GM23248 (cell line): ENCODE results near the gene ARL16. TPM values are rescaled to one million over a fixed set of nuclear protein-coding genes. Genes with fewer than 3 reads are reported as not detected.

ENCODE experiments used
- DNase-seq: peaks from one replicate; pipeline ENCODE4 v3.0.0-alpha.2; 2015
- H2AFZ ChIP-seq: fragments of 200-600 bp; sonication (generic); 2 replicates; pipeline ENCODE4 v1.6.1; 2016; ENCODE audit warnings: antibody characterized with exemption
- H3F3A ChIP-seq: fragments of 200-600 bp; sonication (generic); 2 replicates; pipeline ENCODE4 v1.6.1; 2016; ENCODE audit warnings: mild to moderate bottlenecking, antibody characterized with exemption, mixed run types; ENCODE audit not compliant: insufficient read depth
- H3K27ac ChIP-seq: fragments of 200-600 bp; sonication (generic); 2 replicates; pipeline ENCODE4 v1.5.1; 2016; ENCODE audit warnings: mild to moderate bottlenecking
- H3K27me3 ChIP-seq: fragments of 200-600 bp; sonication (generic); replicated peaks from 2 replicates; pipeline ENCODE4 v1.6.1; 2016; ENCODE audit warnings: mild to moderate bottlenecking; ENCODE audit not compliant: insufficient read depth
- H3K36me3 ChIP-seq: fragments of 200-600 bp; sonication (generic); 2 replicates; pipeline ENCODE4 v1.6.1; 2016; ENCODE audit warnings: low read depth, mild to moderate bottlenecking
- H3K4me1 ChIP-seq: fragments of 200-600 bp; sonication (generic); 2 replicates; pipeline ENCODE4 v1.6.1; 2016; ENCODE audit warnings: mild to moderate bottlenecking; ENCODE audit not compliant: insufficient read depth
- H3K4me2 ChIP-seq: fragments of 200-600 bp; sonication (generic); one replicate; pipeline ENCODE4 v1.6.1; 2016; ENCODE audit warnings: mild to moderate bottlenecking; ENCODE audit not compliant: unreplicated experiment
- H3K4me3 ChIP-seq: fragments of 200-600 bp; sonication (generic); 2 replicates; pipeline ENCODE4 v1.5.1; 2016; ENCODE audit warnings: mild to moderate bottlenecking
- H3K79me2 ChIP-seq: fragments of 200-600 bp; sonication (generic); 2 replicates; pipeline ENCODE4 v1.6.1; 2016; ENCODE audit warnings: mild to moderate bottlenecking; ENCODE audit not compliant: insufficient read depth
- H3K9ac ChIP-seq: fragments of 200-600 bp; sonication (generic); 2 replicates; pipeline ENCODE4 v1.6.1; 2016; ENCODE audit warnings: mild to moderate bottlenecking
- H3K9me2 ChIP-seq: fragments of 200-600 bp; sonication (generic); 2 replicates; pipeline ENCODE4 v1.6.1; 2016; ENCODE audit warnings: mixed run types, mild to moderate bottlenecking, moderate library complexity; ENCODE audit not compliant: insufficient read depth
- H3K9me3 ChIP-seq: fragments of 200-600 bp; sonication (generic); one replicate; pipeline ENCODE4 v1.6.1; 2017; ENCODE audit warnings: low read depth
- H4K20me1 ChIP-seq: fragments of 200-600 bp; sonication (generic); 2 replicates; pipeline ENCODE4 v1.6.0; 2016; ENCODE audit not compliant: insufficient read depth
- EZH2 ChIP-seq: fragments of 200-600 bp; sonication (generic); IDR thresholded peaks from 2 replicates; pipeline ENCODE4 v1.6.1; 2018; ENCODE audit warnings: antibody characterized with exemption, mild to moderate bottlenecking; ENCODE audit not compliant: insufficient read depth, poor library complexity, severe bottlenecking
- EZH2phosphoT487 ChIP-seq: fragments of 200-600 bp; sonication (generic); IDR thresholded peaks from 2 replicates; pipeline ENCODE4 v1.6.1; 2018; ENCODE audit warnings: antibody characterized with exemption, moderate library complexity, mild to moderate bottlenecking, low read depth; ENCODE audit not compliant: insufficient read depth
- WGBS, 2 experiments: methylation state at CpG; one replicate each; pipeline ENCODE4 v1.1.6; 2015 to 2017; ENCODE audit warnings: low lambda C conversion rate in 2 of 2, low coverage in 1 of 2; ENCODE audit errors: missing lambda C conversion rate in 2 of 2; 5-methylcytosine and 5-hydroxymethylcytosine counted together
- in situ Hi-C: fragments of 300-500 bp; cut with MboI; formaldehyde crosslinking; loops from 2 replicates; pipeline ENCODE4 v1.15.0; 2020
- polyA plus RNA-seq: library from polyadenylated mRNA; unstranded; fragments of >200 nt; fragmentation: Nextera tagmentation; extraction: Ambion mirVana; gene quantifications from 2 replicates; pipeline ENCODE4 v1.2.1, GENCODE V29; 2016
- total RNA-seq: library from RNA; depleted of rRNA; stranded (reverse); fragments of >200 nt; shearing (Covaris generic); gene quantifications from 2 replicates; pipeline ENCODE4 v1.2.3, GENCODE V29; 2014

ARL16 gene
- total and polyA plus RNA-seq, 2 experiments from 2014 or later, result 45.6 to 70.8 TPM

DNA sequence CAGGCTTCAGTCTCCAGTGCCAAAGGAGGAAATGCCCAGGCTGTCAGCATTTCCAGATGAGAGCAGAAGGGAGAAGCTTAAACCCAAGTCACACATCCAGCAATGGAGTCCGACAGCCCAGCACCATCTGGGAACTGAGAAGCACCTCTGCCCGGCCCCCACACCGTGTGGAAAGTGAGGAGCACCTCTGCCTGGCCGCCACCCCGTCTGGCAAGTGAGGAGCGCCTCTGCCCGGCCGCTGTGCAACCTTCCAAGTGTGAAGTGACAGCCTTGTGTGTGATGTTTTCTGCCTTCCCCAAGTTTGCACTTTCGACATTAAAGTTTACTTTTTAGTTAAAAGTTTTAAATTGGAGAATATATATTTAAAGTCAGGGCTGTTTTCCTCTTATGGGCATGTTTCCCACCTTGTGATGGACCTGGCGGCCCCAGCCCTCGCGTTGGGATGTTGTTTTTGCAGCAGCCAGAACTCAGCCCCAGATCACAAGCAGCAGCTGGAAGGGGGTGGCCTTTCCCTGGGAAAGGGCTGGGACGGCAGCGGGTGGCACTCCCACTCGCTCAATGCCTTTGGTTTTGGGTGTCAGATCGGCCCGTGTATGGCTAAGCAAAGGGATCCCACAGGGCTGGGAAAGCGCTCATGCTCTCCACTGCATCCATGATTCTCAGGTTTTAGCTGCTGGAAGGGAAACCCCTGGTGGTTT, 9.9 kb downstream of the ARL16 start:
- H3K36me3 ChIP-seq, result no peaks in the 10 kb centered on the region; the same call in 1 of the 2 replicates
- no peak overlapping the region for H2AFZ ChIP-seq
- peaks cover 47% of the 10 kb centered on the region for H3K79me2 ChIP-seq
- TF ChIP-seq EZH2, result no peak
- no peak for TF ChIP-seq EZH2phosphoT487
- 0 out of 2 replicates have a peak, but pooled peaks cover 9% of the 10 kb centered on the region for H3F3A ChIP-seq
- H3K27ac ChIP-seq, result no peak overlapping the region
- no peak overlapping the region for H3K4me2 ChIP-seq
- no peaks in the 10 kb centered on the region for H4K20me1 ChIP-seq
- WGBS, 2 experiments, result 75 to 79% methylated on average over 18 of the region's 18 CpGs
- no peak overlapping the region for H3K4me3 ChIP-seq
- in situ Hi-C loops, result no loop called here
- H3K27me3 ChIP-seq, result no peaks in the 10 kb centered on the region
- no peak overlapping the region for H3K9ac ChIP-seq
- H3K4me1 ChIP-seq, result no peaks in the 10 kb centered on the region
- no peaks in the 10 kb centered on the region for H3K9me2 ChIP-seq
- DNase-seq, result no peak
- H3K9me3 ChIP-seq, result no peaks in the 10 kb centered on the region

- no peak overlapping the region for H3K4me2 ChIP-seq
- H3K27me3 ChIP-seq, result no peaks in the 10 kb centered on the region
- no peaks in the 10 kb centered on the region for H4K20me1 ChIP-seq
- no peak overlapping the region for H3K4me3 ChIP-seq
- no peak overlapping the region for H2AFZ ChIP-seq
- peaks cover 48% of the 10 kb centered on the region for H3K79me2 ChIP-seq
- DNase-seq, result no peak
- 87 to 93% methylated on average over 16 of the region's 16 CpGs for WGBS, 2 experiments
- TF ChIP-seq EZH2phosphoT487 (no peak), EZH2 (no peak)
- no peaks in the 10 kb centered on the region; the same call in 1 of the 2 replicates for H3K36me3 ChIP-seq
- no peak overlapping the region for H3K27ac ChIP-seq
- in situ Hi-C loops, result no loop called here
- H3K4me1 ChIP-seq, result no peaks in the 10 kb centered on the region
- no peaks in the 10 kb centered on the region for H3K9me3 ChIP-seq
- H3K9me2 ChIP-seq, result no peaks in the 10 kb centered on the region
- H3K9ac ChIP-seq, result no peak overlapping the region
- 0 out of 2 replicates have a peak, but pooled peaks cover 9% of the 10 kb centered on the region for H3F3A ChIP-seq
Observed at GRCh38 chr17:81672954-81673353, 10.6 kb downstream of the ARL16 start.

GRCh38 chr17:81672504-81672903, 11.1 kb downstream of the ARL16 start:
- no peak for TF ChIP-seq EZH2
- no peak for TF ChIP-seq EZH2phosphoT487
- H3K9me2 ChIP-seq, result no peaks in the 10 kb centered on the region
- 0 out of 2 replicates have a peak, but pooled peaks cover 9% of the 10 kb centered on the region for H3F3A ChIP-seq
- in situ Hi-C loops, result no loop called here
- WGBS, 2 experiments, result 83 to 90% methylated on average over 17 to 18 of the region's 18 CpGs
- no peak overlapping the region for H3K27ac ChIP-seq
- no peaks in the 10 kb centered on the region for H3K9me3 ChIP-seq
- no peaks in the 10 kb centered on the region for H3K27me3 ChIP-seq
- H3K4me2 ChIP-seq, result no peak overlapping the region
- peaks cover 4% of the 10 kb centered on the region; the same call in 1 of the 2 replicates for H3K4me1 ChIP-seq
- H3K4me3 ChIP-seq, result no peak overlapping the region
- no peak for DNase-seq
- no peaks in the 10 kb centered on the region for H4K20me1 ChIP-seq
- no peak overlapping the region for H3K9ac ChIP-seq
- H3K36me3 ChIP-seq, result no peaks in the 10 kb centered on the region; the same call in 1 of the 2 replicates
- H3K79me2 ChIP-seq, result peaks cover 48% of the 10 kb centered on the region
- H2AFZ ChIP-seq, result no peak overlapping the region

DNA sequence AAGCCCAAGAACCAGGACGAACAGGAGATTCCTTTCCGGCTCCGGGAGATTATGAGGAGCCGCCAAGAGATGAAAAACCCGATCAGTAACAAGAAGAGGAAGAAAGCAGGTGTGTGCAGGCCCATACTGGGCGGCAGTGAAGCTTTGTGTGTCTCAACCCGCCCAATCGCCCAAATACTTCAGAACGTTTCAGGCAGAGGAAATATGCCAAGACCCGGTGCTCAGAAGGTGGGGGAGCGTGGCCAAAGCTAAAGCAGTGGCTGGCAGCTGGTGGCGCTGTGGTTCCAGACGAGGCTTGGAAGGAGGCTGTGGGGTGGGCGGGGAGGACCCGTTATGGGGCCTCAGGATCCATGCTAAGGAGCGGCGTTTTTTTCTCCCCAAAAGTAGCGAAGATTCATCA, 15.8 kb downstream of the ARL16 start:
- no peaks in the 10 kb centered on the region for H3F3A ChIP-seq
- peak; percentile 19 for DNase-seq
- 79 to 83% methylated on average over 16 to 18 of the region's 18 CpGs for WGBS, 2 experiments
- peaks cover 14% of the 10 kb centered on the region for H3K4me1 ChIP-seq
- H3K79me2 ChIP-seq, result peaks cover 55% of the 10 kb centered on the region
- H2AFZ ChIP-seq, result no peak overlapping the region
- in situ Hi-C loops, result no loop called here
- H3K4me2 ChIP-seq, result peak overlapping the region; percentile 84
- H4K20me1 ChIP-seq, result no peaks in the 10 kb centered on the region
- TF ChIP-seq EZH2 (no peak), EZH2phosphoT487 (no peak)
- H3K9ac ChIP-seq, result no peak overlapping the region
- no peaks in the 10 kb centered on the region for H3K9me3 ChIP-seq
- H3K27me3 ChIP-seq, result no peaks in the 10 kb centered on the region
- peak overlapping the region; percentile 88 for H3K4me3 ChIP-seq
- H3K36me3 ChIP-seq, result no peaks in the 10 kb centered on the region; the same call in 1 of the 2 replicates
- no peaks in the 10 kb centered on the region for H3K9me2 ChIP-seq
- no peak overlapping the region for H3K27ac ChIP-seq
